ENCODE data around the gene HPN.

HPN gene

GRCh38 chr19:35062942-35063341 lies 21.4 kb downstream of the HPN start:
- no peak for DNase-seq (ENCODE audit: low read depth)

- no peak for DNase-seq (ENCODE audit: low read depth)
Observed at GRCh38 chr19:35063940-35064818, 22.7 kb downstream of the HPN start.

- no peak for DNase-seq (ENCODE audit: low read depth)
Observed at GRCh38 chr19:35065574-35065973, 24.1 kb downstream of the HPN start.

- DNase-seq (ENCODE audit: low read depth): no peak
Observed at GRCh38 chr19:35066121-35066520, 24.6 kb downstream of the HPN start.

GRCh38 chr19:35066691-35067563 lies 25.4 kb downstream of the HPN start:
- peak; percentile 79 for DNase-seq (ENCODE audit: low read depth)

- DNase-seq (ENCODE audit: low read depth): no peak
Observed at GRCh38 chr19:35068941-35069634, 27.6 kb downstream of the HPN start.

GRCh38 chr19:35069696-35070095 lies 28.2 kb downstream of the HPN start:
- DNase-seq (ENCODE audit: low read depth): no peak

GRCh38 chr19:35070471-35070870 lies 28.9 kb downstream of the HPN start:
- DNase-seq (ENCODE audit: low read depth): no peak

- DNase-seq (ENCODE audit: low read depth): no peak
Observed at GRCh38 chr19:35073516-35073915, 32.0 kb downstream of the HPN start.

GRCh38 chr19:35073941-35074340 lies 32.4 kb downstream of the HPN start:
- no peak for DNase-seq (ENCODE audit: low read depth)

- no peak for DNase-seq (ENCODE audit: low read depth)
Observed at GRCh38 chr19:35074426-35075201, 33.1 kb downstream of the HPN start.

- no peak for DNase-seq (ENCODE audit: low read depth)
Observed at GRCh38 chr19:35075202-35076025, 33.9 kb downstream of the HPN start.

GRCh38 chr19:35076026-35076370 lies 34.5 kb downstream of the HPN start:
- DNase-seq (ENCODE audit: low read depth): no peak

- DNase-seq (ENCODE audit: low read depth): no peak
Observed at GRCh38 chr19:35076657-35077056, 35.1 kb downstream of the HPN start.

GRCh38 chr19:35077411-35078223 lies 36.1 kb downstream of the HPN start:
- DNase-seq (ENCODE audit: low read depth): no peak

GRCh38 chr19:35079826-35080225 lies 38.3 kb downstream of the HPN start:
- DNase-seq (ENCODE audit: low read depth): no peak

GRCh38 chr19:35080613-35081170 lies 39.2 kb downstream of the HPN start:
- DNase-seq (ENCODE audit: low read depth): no peak

GRCh38 chr19:35081201-35081600 lies 39.7 kb downstream of the HPN start:
- DNase-seq (ENCODE audit: low read depth): no peak

- DNase-seq (ENCODE audit: low read depth): no peak
Observed at GRCh38 chr19:35083691-35084508, 42.4 kb downstream of the HPN start.

Data from T follicular helper cell (primary cell).